ENCODE results near the gene PDCD1.

DNA sequence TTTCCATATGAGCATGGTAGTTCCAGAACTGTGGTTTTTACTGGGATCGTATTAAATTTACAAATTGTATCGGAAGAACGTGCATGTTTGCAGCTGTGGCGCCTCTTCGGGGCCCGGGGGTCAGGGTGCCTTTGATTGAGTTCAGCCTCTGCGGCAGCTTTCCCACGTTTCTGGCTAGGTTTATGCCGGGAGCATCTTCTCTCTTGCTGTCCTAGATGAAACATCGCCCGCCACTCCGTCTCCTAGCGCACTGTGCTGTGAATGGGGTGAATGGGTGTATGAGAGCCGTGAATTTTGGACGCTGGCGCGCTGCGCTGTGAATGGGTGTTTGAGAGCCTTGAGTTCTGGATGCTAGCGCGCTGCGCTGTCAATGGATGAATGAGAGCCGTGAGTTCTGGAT, 12.3 kb downstream of the PDCD1 start:
- TF ChIP-seq, protein P1, sequence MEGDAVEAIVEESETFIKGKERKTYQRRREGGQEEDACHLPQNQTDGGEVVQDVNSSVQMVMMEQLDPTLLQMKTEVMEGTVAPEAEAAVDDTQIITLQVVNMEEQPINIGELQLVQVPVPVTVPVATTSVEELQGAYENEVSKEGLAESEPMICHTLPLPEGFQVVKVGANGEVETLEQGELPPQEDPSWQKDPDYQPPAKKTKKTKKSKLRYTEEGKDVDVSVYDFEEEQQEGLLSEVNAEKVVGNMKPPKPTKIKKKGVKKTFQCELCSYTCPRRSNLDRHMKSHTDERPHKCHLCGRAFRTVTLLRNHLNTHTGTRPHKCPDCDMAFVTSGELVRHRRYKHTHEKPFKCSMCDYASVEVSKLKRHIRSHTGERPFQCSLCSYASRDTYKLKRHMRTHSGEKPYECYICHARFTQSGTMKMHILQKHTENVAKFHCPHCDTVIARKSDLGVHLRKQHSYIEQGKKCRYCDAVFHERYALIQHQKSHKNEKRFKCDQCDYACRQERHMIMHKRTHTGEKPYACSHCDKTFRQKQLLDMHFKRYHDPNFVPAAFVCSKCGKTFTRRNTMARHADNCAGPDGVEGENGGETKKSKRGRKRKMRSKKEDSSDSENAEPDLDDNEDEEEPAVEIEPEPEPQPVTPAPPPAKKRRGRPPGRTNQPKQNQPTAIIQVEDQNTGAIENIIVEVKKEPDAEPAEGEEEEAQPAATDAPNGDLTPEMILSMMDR (IDR thresholded peaks at IDR 0.05; ENCODE audit: low read depth, low read length, poor library complexity, severe bottlenecking) = no peak
- no peak for TF ChIP-seq EZH2phosphoT487 (IDR thresholded peaks at IDR 0.05; ENCODE audit: borderline replicate concordance, low read length)
